ENCODE results near the gene LRP4.

LRP4 gene

DNA sequence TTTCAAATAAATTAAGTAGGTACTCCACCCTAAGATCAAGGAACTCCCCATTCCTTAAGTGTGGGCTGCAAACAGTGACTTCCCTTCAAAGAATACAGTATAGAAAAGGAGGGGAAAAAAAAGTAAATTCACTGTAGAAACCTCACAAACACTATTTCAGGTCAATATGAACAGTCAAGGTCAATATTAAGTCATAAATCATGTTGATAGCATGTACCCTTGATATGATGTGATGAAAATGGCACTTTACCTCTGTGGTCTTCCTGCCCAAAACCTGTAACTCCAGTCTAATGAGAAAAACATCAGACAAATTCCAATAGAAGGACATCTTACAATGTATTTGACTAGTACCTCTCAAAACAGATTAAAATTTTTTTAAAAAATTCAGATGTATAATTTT lies 80.5 kb downstream of the LRP4 start:
- no peaks in the 10 kb centered on the region for H3K9me3 ChIP-seq (ENCODE audit: control insufficient read depth in 5 of 5, low read length in 5 of 5)
- no peak overlapping the region for H3K27ac ChIP-seq (ENCODE audit: low read depth, low read length)
- H3K9ac ChIP-seq (ENCODE audit: low read length in 5 of 5): no peak overlapping the region
- no peaks in the 10 kb centered on the region for H3K27me3 ChIP-seq (ENCODE audit: control insufficient read depth in 5 of 5, insufficient read depth in 4 of 5, low read length in 5 of 5)
- H3K36me3 ChIP-seq (ENCODE audit: control insufficient read depth in 5 of 5, insufficient read depth in 5 of 5, low read length in 5 of 5): no peaks in the 10 kb centered on the region
- H3K4me3 ChIP-seq (ENCODE audit: low read depth in 1 of 5, low read length in 5 of 5): no peak overlapping the region
- H3K4me1 ChIP-seq (ENCODE audit: control insufficient read depth in 5 of 5, insufficient read depth in 5 of 5, low read length in 5 of 5): no peaks in the 10 kb centered on the region

DNA sequence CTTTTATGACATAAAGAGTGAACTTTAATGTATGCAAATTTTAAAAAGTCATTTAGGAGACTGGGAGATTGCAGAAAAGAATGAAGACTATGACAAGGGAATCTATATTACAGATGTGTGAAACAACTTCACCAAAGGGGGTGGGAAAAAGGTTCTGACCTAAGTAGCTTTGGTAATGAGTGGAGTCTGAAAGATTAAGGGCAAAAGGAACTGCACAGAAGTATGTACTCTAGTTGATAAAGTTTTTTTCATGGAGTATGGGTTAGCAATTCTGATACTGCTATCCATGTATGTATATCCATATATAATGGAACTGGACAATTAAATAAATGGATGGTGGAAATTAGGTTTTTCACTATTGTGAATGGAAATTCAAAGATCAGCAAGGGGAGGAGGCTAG lies 81.5 kb downstream of the LRP4 start:
- H3K4me1 ChIP-seq (ENCODE audit: control insufficient read depth in 5 of 5, insufficient read depth in 5 of 5, low read length in 5 of 5): no peaks in the 10 kb centered on the region
- no peaks in the 10 kb centered on the region for H3K27me3 ChIP-seq (ENCODE audit: control insufficient read depth in 5 of 5, insufficient read depth in 4 of 5, low read length in 5 of 5)
- no peak overlapping the region for H3K27ac ChIP-seq (ENCODE audit: low read depth, low read length)
- no peak overlapping the region for H3K9ac ChIP-seq (ENCODE audit: low read length in 5 of 5)
- no peaks in the 10 kb centered on the region for H3K36me3 ChIP-seq (ENCODE audit: control insufficient read depth in 5 of 5, insufficient read depth in 5 of 5, low read length in 5 of 5)
- no peaks in the 10 kb centered on the region for H3K9me3 ChIP-seq (ENCODE audit: control insufficient read depth in 5 of 5, low read length in 5 of 5)
- H3K4me3 ChIP-seq (ENCODE audit: low read depth in 1 of 5, low read length in 5 of 5): no peak overlapping the region

- Histone ChIP-seq H3K27me3 (ENCODE audit: control insufficient read depth in 5 of 5, insufficient read depth in 4 of 5, low read length in 5 of 5) (no peaks in the 10 kb centered on the region), H3K4me3 (ENCODE audit: low read depth in 1 of 5, low read length in 5 of 5) (no peak overlapping the region), H3K27ac (ENCODE audit: low read depth, low read length) (no peak overlapping the region), H3K36me3 (ENCODE audit: control insufficient read depth in 5 of 5, insufficient read depth in 5 of 5, low read length in 5 of 5) (no peaks in the 10 kb centered on the region), H3K9ac (ENCODE audit: low read length in 5 of 5) (no peak overlapping the region), H3K4me1 (ENCODE audit: control insufficient read depth in 5 of 5, insufficient read depth in 5 of 5, low read length in 5 of 5) (no peaks in the 10 kb centered on the region), H3K9me3 (ENCODE audit: control insufficient read depth in 5 of 5, low read length in 5 of 5) (no peaks in the 10 kb centered on the region)
Observed at GRCh38 chr11:46836431-46836830, 81.9 kb downstream of the LRP4 start.

DNA sequence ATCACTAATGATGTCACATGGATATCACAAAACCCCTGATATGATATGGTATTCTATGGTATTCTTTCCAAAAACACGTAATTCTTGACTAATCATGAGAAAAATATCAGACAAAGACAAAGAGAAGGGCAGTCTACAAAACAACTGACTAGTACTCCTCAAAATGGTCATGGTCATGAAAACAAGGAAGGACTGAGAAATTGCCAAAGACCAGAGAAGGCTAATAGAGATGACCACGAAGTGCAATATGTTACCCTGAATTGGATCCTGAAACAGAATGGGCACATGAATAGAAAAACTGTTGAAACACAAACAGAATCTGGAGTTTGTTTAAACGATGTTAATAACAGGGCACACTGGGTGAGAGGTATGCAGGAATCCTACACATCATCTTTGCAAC lies 82.5 kb downstream of the LRP4 start:
- no peak overlapping the region for H3K4me3 ChIP-seq (ENCODE audit: low read depth in 1 of 5, low read length in 5 of 5)
- no peak overlapping the region for H3K27ac ChIP-seq (ENCODE audit: low read depth, low read length)
- no peaks in the 10 kb centered on the region for H3K36me3 ChIP-seq (ENCODE audit: control insufficient read depth in 5 of 5, insufficient read depth in 5 of 5, low read length in 5 of 5)
- no peaks in the 10 kb centered on the region for H3K27me3 ChIP-seq (ENCODE audit: control insufficient read depth in 5 of 5, insufficient read depth in 4 of 5, low read length in 5 of 5)
- H3K9me3 ChIP-seq (ENCODE audit: control insufficient read depth in 5 of 5, low read length in 5 of 5): no peaks in the 10 kb centered on the region
- H3K9ac ChIP-seq (ENCODE audit: low read length in 5 of 5): no peak overlapping the region
- H3K4me1 ChIP-seq (ENCODE audit: control insufficient read depth in 5 of 5, insufficient read depth in 5 of 5, low read length in 5 of 5): no peaks in the 10 kb centered on the region

- Histone ChIP-seq H3K4me3 (ENCODE audit: low read depth in 1 of 5, low read length in 5 of 5) (no peak overlapping the region), H3K36me3 (ENCODE audit: control insufficient read depth in 5 of 5, insufficient read depth in 5 of 5, low read length in 5 of 5) (no peaks in the 10 kb centered on the region), H3K9me3 (ENCODE audit: control insufficient read depth in 5 of 5, low read length in 5 of 5) (no peaks in the 10 kb centered on the region), H3K27me3 (ENCODE audit: control insufficient read depth in 5 of 5, insufficient read depth in 4 of 5, low read length in 5 of 5) (no peaks in the 10 kb centered on the region), H3K27ac (ENCODE audit: low read depth, low read length) (no peak overlapping the region), H3K9ac (ENCODE audit: low read length in 5 of 5) (no peak overlapping the region), H3K4me1 (ENCODE audit: control insufficient read depth in 5 of 5, insufficient read depth in 5 of 5, low read length in 5 of 5) (no peaks in the 10 kb centered on the region)
Observed at GRCh38 chr11:46834821-46835220, 83.5 kb downstream of the LRP4 start.

DNA sequence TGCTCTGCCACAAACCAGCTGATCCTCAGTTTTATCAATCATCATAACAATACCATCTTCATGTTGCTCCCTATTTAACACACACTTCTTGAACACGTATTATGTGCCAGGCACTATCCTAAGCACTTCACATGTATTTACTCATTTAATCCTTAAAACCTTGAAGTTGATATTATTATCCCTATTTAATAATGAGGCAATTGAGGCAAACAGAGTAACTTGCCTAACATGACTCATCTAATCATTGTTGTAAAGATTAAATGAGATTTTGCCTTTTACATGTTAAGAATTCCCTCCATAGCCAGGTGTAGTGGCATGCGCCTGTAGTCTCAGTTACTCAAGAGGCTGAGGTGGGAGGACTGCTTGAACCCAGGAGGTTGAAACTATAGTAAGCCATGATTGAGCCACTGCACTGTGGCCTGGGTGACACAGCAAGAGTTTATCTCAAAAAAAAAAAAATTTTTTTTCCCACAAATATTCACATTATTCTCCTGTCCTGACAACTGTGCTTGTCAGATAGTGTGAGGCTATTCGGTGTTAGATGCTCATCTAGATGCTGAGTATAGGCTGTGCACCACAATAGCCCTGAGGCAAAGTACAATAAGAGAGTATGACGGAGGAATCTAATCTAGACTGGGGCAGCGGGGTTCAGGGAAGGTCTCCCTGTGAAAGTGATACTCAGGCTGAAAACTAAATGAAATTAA lies 85.7 kb downstream of the LRP4 start:
- no peaks in the 10 kb centered on the region for H3K36me3 ChIP-seq (ENCODE audit: control insufficient read depth in 5 of 5, insufficient read depth in 5 of 5, low read length in 5 of 5)
- H3K27ac ChIP-seq (ENCODE audit: low read depth, low read length): no peak overlapping the region
- H3K4me1 ChIP-seq (ENCODE audit: control insufficient read depth in 5 of 5, insufficient read depth in 5 of 5, low read length in 5 of 5): peaks cover 0 to 6% (median 0%) of the 10 kb centered on the region in 5 donors
- no peaks in the 10 kb centered on the region for H3K9me3 ChIP-seq (ENCODE audit: control insufficient read depth in 5 of 5, low read length in 5 of 5)
- H3K27me3 ChIP-seq (ENCODE audit: control insufficient read depth in 5 of 5, insufficient read depth in 4 of 5, low read length in 5 of 5): no peaks in the 10 kb centered on the region
- H3K9ac ChIP-seq (ENCODE audit: low read length in 5 of 5): peak overlapping the region in 1 of 5 donors; percentile 6
- no peak overlapping the region for H3K4me3 ChIP-seq (ENCODE audit: low read depth in 1 of 5, low read length in 5 of 5)

- Histone ChIP-seq H3K4me3 (ENCODE audit: low read depth in 1 of 5, low read length in 5 of 5) (no peak overlapping the region), H3K9me3 (ENCODE audit: control insufficient read depth in 5 of 5, low read length in 5 of 5) (no peaks in the 10 kb centered on the region), H3K4me1 (ENCODE audit: control insufficient read depth in 5 of 5, insufficient read depth in 5 of 5, low read length in 5 of 5) (peaks cover 3 to 18% (median 15%) of the 10 kb centered on the region in 5 donors), H3K36me3 (ENCODE audit: control insufficient read depth in 5 of 5, insufficient read depth in 5 of 5, low read length in 5 of 5) (no peaks in the 10 kb centered on the region), H3K27ac (ENCODE audit: low read depth, low read length) (no peak overlapping the region), H3K27me3 (ENCODE audit: control insufficient read depth in 5 of 5, insufficient read depth in 4 of 5, low read length in 5 of 5) (no peaks in the 10 kb centered on the region), H3K9ac (ENCODE audit: low read length in 5 of 5) (no peak overlapping the region)
Observed at GRCh38 chr11:46827995-46828394, 90.4 kb downstream of the LRP4 start.

- Histone ChIP-seq H3K4me3 (ENCODE audit: low read depth in 1 of 5, low read length in 5 of 5) (peak overlapping the region; percentile 69 to 95 (median 89)), H3K9me3 (ENCODE audit: control insufficient read depth in 5 of 5, low read length in 5 of 5) (no peaks in the 10 kb centered on the region), H3K27ac (ENCODE audit: low read depth, low read length) (peak overlapping the region; percentile 50), H3K36me3 (ENCODE audit: control insufficient read depth in 5 of 5, insufficient read depth in 5 of 5, low read length in 5 of 5) (no peaks in the 10 kb centered on the region), H3K4me1 (ENCODE audit: control insufficient read depth in 5 of 5, insufficient read depth in 5 of 5, low read length in 5 of 5) (peaks cover 3 to 18% (median 15%) of the 10 kb centered on the region in 5 donors), H3K27me3 (ENCODE audit: control insufficient read depth in 5 of 5, insufficient read depth in 4 of 5, low read length in 5 of 5) (no peaks in the 10 kb centered on the region), H3K9ac (ENCODE audit: low read length in 5 of 5) (peak overlapping the region; percentile 38 to 84 (median 70))
Observed at GRCh38 chr11:46826310-46827044, 91.9 kb downstream of the LRP4 start.

DNA sequence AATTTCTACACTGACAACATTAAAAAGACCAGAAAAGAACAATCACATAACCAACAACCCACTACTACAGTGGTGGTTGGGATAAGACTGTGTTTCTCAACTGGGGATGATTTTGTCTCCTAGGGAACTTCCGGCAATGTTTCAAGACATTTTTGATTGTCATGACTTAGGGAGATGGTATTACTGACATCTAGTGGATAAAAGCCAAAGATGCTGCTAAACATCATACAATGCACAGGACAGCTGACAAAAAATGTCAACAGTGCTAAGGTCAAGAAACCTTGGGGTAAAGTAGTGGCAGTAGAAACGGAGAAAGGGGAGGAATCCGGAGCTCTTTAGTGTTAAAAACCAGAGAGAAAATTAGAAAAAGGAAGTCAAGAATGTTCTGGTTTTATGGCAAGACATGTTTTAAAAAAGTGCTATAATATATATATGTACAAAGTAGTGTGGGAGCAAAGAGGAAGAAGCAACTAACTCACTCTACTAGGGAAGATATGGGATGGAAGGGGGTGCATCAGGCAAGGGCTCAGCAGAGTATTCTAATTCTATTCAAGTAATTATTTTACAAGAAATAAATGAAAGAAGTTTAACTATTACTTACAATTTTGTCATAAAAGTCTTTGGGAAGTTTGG lies 109.4 kb downstream of the LRP4 start:
- Histone ChIP-seq H3K4me1 (ENCODE audit: control insufficient read depth in 5 of 5, insufficient read depth in 5 of 5, low read length in 5 of 5) (no peaks in the 10 kb centered on the region), H3K27me3 (ENCODE audit: control insufficient read depth in 5 of 5, insufficient read depth in 4 of 5, low read length in 5 of 5) (no peaks in the 10 kb centered on the region), H3K9ac (ENCODE audit: low read length in 5 of 5) (no peak overlapping the region), H3K9me3 (ENCODE audit: control insufficient read depth in 5 of 5, low read length in 5 of 5) (no peaks in the 10 kb centered on the region), H3K4me3 (ENCODE audit: low read depth in 1 of 5, low read length in 5 of 5) (no peak overlapping the region), H3K36me3 (ENCODE audit: control insufficient read depth in 5 of 5, insufficient read depth in 5 of 5, low read length in 5 of 5) (peaks cover 22 to 40% (median 29%) of the 10 kb centered on the region in 5 donors), H3K27ac (ENCODE audit: low read depth, low read length) (no peak overlapping the region)
